Inferior parietal cortex (tissue), 1 donor: ENCODE results near the gene UGT1A1.
A peak's percentile ranks its signal among the peaks of the same experiment; 100 is the strongest.

Source experiments
- DNase-seq: peaks from one replicate; pipeline ENCODE4 v3.0.0-alpha.2; 2016; ENCODE audit errors: extremely low spot score

The UGT1A1 gene

DNA sequence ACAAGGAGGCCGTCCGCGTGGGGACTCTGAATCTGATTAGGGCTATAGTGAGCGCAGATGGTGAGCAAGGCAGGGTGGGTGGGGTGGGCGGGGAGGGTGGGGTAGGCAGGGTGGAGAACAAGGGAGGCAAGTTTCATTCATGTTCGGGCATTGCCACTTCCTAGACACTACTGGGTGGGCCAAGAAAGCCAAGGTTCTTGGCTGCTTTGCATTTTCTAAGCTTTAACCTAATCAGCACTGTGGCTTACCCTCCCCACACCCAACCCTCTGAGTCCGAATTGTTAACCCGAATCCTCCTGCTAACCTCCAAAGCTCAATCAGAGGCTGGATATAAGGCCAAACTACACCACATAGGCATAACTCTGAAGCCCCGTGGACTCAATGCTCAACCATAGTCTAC lies 36.2 kb downstream of the UGT1A1 start:
- DNase-seq = no peak

DNA sequence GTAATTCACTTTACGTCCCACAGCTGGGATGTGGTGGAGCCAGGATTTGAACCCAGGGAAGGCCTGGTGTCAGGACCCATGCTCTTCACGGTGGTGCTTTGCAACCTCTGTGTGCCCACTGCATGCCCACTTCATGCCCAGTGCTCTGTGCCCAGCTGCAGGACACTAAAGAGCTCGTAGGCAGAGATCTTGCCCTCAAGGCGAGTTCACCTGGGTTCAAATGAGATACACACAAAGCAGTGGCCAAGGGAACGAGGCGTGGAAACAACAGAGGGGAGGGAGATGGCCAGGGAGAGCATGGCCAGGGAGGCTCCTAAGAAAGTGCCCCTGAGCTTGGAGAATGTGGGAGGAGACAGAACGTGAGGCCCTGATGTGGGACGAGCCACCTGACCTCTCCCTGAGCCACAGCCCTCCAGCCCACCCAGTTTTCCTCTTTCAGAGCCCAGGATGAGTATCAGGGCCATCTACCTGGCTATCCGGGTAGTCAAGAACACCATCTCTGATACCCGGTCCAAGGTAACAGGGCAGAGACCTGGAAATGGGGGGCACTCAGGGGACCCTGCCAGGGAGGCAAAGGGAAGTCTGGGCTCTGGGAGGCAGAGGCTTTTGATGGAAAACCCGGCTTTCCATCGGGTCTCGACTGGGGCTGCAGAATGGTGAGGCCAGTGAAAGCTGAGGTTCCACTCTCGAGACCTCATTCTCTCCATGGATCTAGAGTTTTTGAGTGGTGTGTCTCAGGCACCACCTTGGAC lies 38.4 kb downstream of the UGT1A1 start:
- no peak for DNase-seq

DNA sequence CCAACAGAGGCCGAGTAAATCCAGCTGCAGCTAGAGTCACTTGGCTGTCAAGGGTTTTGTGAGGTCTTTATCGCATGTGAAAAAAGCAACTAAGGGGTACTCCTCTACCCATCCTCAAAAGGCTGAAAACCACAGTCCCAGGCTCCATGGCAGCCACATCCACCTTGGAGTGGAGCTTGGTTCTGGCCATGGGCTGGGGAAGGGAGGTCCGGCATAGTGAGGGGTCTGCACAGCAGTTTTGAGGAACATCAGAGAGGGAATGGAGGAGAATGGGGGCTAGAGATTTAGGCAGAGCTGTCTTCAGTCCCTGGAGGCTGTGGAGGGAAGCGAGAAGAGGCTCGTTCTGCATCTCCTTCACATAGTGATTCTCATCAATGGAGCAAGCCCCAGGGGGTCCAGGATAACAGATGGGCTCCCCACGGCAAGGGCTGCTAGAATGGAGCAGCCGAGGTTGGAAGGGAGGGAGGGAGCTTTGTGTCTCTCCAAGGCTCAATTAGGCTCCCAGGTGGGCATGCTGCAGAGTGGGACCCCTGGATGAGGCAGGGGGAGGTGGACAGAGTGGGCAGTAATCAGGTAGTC lies 39.1 kb downstream of the UGT1A1 start:
- DNase-seq = no peak

DNA sequence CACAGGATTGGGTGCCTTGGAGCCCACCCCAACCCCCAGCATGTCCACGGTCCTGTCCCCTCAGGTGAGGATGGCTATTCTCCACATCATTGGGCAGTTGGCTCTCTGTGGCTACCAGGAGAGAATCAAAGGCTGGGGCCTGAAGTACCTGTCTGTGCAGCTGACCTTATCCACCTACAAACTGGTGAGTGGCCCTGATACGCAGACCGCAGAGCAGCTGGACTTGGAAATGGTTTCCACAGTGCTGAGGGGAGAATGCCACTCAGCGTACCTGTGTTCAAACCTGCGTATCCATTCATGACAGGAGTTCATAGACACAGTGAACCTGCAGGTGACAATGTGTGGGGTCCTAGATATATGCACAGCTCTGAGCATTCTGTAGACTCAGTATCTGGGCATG lies 39.6 kb downstream of the UGT1A1 start:
- no peak for DNase-seq

DNA sequence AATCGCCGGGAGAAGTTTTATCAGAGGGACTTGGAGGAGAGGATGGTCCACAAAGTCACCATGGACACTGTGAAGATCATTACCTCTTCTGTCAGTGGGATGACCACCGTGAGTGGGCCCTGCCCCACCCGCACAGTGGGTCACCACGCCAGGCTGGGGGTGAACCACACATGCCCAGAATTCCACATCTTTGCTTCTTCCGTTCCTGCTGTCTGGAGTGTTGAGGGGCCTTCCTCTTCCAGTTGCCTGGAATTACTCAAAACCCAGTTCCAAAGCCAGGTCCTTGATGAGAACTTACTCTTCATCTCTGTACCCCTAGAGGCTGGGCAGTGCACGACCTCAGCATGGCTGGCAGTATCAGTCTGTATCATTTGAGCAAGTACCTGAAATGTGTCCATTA lies 40.1 kb downstream of the UGT1A1 start:
- no peak for DNase-seq

DNA sequence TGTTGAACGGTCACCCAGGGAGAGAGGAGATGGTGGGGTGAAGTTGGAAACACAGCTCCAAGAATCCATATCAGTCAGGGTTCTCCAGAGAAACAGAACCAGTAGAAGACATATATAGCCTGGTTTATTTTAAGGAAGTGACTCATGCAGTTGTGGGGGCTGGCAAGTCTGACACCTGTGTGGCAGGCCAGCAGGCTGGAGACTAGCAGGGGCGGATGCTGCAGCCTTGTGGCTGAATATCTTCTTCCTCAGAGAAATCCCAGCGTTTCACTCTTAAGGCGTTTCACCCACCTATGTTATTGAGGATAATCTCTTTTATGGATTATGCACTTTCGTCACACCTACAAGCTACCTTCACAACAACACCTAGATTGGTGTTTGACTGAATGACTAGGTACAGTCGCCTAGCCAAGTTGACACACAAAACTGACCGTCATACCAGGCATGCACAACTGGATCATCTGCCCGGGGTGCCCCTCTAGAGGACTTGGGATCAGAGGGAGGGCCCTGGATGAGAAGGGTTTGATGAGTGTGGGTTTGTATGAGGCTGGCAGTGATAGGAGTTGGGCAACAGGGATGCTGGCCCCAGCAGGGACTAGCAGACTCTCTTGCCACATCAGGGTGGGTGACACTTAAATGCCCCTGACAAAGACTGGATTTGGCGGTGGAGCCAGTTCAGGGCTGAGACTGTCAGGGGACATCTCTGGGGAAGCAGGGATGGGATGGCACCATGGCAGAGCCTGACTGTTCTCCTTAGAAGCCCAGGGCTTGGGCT lies 41.5 kb downstream of the UGT1A1 start:
- peak; percentile 17 for DNase-seq

DNA sequence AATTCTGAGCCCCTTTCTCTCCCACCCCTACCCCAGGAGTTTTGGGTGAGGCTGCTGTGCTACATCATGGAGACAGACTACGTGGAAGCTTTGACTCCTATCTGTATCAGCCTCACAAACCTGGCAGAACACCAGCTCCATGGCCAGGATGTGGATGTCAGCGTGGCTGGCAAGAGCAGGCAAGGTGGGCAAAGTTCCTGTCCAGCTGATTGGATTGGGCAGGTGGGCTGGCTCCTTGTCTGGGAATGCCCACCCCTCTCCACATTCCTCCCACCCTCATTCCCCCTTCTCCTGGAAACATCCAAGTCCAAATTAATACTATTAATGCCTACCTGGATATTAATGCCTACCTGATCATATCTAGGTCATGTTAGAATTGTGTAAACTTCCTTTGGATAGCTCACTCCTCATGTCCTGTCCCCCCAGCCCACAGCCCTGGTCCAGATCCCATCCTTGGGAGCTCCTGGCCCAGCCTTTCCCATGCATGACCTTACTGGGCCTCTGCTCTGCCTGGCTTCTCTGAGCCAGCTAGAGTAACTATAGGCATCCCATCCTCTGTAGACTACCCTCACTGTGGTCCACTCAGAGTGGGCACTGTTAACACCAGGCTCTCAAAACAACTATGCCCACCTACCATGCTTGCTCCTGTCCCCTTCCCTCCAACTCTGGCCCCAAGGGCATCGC lies 42.2 kb downstream of the UGT1A1 start:
- no peak for DNase-seq

DNA sequence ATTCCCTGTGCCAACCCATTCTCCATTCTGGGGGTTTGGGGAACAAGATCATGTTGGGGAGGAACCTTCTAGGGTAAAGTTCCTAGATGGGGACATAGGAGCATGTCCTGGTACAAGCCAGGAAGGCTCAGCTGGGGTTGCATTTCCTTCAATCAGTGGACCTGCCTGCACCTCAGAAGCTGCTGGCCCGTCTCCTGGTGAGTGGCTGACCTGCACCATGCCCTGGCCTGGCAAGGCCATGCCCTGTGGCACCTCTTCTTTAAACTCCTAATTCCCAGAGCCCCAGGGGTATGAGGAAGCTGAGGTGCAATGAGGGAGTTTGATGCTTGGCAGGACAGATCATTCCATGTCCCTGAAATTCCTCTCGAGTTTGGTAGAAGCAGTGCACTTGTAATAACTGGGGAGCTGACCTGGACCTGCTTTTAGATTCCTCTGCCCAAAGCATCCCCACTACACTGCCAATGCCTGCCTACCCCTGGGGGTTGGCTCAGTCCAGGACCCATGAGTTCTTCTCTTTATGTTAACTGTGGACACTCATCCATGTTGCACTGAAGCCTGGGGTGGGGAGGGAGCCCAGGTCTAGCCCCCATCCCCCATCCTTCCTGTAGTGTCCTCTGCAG lies 43.3 kb downstream of the UGT1A1 start:
- DNase-seq = no peak

DNA sequence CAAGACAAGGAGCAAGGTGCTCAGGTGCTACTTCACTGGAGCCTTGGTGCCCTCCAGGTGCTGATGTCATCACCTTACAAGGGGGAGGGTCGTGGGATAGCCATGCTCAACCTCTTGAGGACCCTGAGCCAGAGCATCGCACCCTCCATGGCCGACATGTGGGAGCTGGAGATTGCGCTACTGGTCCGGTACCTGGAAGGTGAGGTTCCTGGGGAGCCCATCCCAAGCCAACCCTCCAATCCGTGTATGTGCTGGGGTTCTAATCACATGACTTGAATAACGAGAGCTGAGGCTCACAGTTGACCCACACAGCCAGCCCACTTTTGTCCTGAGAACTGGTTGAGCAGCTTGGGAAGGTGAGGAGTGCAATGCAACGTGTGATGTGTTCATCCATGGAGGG lies 43.9 kb downstream of the UGT1A1 start:
- DNase-seq = no peak

DNA sequence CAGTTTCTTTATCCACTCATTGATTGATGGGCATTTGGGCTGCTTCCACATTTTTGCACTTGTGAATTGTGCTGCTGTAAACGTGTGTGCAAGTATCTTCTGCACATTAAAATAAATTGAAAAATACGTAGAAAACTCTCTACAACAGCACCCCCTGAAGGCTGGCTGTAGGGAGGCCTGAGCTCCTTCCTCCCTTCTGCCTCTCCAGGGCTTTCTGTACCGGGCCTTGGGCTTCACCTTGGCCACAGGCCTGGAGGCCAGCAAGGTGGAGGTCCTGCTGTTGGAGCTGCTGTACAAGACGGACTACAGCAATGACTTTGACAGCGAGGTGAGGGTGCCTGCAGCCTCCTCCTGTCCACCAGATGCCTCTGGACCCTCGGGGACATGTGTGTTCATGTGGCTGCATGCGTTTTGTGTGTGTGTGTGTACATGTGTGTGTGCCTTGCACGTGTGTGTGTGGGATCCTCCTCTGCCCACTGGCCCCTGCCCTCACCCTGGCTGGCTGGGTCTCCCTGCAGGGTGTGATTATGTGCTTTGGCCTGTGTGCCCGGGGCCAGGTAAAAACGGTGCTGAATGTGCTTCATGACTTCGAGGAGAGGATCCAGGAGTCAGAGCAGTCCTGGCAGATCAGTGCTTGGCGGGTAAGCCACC lies 47.3 kb downstream of the UGT1A1 start:
- DNase-seq = no peak

DNA sequence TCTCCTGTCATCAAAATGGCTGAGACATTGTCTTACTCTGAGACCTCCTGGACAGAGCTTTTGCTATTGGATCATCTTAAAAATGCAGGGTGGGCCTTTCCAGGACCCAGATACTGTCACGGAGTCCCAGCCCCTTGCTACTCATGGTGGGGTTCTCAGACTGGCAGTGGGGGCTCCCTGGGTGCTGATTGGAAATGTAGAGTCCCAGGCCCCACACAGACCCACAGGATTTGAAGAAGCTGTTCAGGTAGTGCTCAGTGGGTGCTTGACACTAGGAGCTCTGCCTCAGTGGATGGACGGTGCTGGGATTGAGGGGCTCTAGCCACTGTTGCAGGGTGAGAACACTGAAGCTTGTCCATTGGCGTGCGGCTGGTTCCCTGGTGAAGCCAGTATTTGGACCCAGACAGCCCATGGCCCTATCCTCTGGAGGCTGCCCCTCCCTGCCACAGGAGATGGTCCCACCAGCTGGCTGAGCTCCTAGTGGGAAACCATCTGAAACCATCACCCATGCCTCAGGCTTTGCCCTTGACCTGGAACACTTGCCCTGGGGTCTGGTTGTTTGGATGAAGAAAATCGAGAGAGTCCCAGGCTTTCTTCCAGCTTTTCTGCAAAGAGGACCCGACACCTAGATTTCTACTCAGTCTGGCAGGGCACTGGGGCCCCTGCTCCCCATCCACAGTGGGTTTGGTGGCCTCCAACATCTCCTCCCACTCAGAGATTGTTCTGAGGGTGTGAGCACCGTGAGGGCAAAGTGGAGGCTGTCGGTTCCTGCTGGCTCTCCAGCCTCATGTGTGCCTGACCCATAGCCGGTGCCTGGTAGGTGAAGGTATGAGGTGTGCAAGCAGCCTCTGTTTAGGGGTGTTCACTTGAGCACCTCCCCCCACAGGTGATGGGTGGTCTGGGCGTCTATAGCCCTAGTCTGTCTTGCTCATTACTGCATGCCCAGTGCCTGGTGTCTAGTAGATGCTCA lies 48.2 kb downstream of the UGT1A1 start:
- no peak for DNase-seq

DNA sequence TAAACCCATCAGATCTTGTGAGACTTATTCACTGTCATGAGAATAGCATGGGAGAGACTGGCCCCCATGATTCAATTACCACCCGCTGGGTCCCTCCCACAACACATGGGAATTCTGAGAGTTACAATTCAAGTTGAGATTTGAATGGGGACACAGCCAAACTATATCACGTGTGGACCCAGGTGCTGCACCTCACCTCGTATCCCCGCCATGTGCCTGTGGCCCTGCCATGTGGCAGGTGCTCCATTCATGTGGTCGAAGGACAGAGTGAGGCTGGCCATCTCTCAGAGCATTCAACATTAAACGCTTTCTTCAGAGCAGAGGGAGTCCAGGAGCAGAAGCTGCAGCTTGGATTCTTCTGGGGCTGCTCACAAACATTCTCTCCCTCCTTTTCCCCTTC lies 50.3 kb downstream of the UGT1A1 start:
- no peak for DNase-seq

DNA sequence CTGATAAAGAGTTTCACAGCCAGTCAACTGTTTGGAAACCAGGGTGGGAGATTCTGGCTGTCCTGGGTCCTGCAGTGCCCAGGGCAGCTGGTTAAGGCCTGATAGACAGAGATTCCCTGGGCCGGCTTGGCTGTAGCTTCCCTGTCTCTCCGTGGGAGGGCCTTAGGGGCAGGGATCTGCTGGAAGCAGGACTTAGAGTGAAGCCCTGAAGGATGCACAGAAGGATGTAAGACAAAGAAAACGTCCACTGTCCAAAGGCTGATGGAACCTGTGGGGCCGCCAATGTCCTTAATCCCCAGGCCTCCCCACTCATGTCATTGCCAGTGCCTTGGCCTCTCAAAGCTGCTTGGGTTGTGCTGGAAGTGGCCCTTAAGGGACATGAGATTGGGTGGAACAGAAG lies 51.0 kb downstream of the UGT1A1 start:
- DNase-seq = no peak

DNA sequence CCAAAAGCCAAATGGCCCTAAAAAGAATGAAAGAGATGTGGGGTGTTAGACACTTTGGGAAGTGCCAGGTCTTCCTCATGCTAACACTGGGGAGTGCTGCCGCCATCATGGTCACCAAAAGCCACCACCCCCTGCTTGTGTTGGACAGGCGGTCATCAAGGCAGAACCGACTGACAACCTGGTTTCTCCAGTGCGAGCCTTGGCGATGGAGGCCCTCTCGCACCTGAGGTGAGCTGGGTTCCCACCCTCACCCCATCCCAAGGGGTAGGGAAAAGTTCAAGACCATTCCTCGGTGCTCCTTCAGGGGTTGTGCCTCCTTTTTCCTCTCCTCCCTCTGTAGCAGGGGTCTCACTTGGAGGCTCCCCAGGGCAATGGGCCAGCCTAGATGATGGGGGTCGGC lies 51.7 kb downstream of the UGT1A1 start:
- no peak for DNase-seq

DNA sequence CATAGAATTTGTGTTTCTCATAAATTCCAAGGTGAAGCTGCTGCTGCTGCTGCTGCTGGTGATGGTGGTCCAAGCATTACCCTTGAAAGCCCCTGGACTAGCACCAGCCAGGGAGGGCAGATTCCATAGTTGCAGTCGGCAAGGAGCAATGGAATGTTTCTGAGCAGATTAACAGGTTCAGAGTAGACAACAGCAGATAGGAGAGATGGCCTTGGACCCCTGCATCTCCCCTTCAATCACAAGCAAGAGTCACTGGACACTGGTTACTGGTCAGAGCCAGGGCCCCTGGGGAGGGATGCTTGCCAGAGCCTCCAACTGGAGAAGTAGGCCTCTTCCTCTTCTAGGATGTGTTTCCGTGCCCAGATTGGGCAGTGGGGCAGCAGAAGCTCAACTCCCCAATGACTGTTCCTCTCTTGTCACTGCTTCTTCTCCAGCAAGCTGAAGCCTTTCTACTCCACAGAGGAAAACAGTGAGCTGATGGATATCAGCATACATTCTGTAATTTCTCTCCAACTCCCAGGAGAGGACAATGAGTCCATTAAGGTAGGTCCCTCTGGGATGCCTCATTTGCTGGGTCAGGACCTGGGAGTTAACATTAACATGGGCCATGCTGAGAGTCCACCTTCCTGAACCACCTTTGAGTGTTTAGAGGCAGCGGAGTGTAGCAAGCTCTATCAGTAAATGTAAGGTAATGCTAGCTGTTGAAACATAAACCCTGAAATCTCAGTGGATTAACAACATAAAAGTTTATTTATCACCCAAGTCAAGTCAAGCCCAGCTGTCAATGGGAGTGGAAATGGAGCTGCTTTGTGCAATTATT lies 53.4 kb downstream of the UGT1A1 start:
- no peak for DNase-seq

DNA sequence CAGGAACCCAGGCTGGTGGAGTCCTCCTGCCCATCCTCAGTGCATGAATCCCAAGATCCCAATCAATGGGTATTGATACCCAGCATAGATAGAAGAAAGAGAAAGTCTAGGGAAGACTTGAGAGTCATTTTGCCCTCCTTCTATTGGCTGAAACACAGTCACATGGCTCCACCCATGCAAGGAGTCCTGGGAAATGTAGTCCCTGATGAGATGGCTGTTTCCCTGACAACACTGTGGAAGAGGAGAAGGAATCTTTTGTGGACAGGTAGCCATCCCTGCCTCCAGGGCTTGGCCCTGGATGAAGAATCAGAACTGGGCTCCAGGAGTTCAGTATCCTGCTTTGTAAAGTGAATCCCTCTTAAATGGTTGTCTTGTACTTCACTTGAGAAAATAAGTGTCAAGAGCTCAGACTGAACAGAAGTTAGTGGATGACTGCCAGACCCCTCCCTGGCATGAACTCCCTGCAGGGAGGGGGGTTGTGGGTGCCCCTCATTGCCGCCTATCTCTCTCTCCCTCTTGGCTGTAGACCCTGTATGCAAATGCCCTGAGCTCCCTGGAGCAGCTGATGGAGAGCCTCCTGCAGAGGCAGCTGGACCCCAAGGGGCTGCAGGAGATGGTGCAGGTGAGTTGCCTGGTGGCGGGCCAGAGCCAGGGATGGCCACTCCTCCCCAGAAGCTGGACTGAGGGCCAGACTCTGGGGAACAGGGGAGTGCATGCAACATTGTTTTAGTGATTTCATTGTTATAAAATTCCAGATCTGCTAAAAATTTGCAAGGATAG lies 54.2 kb downstream of the UGT1A1 start:
- DNase-seq = no peak

DNA sequence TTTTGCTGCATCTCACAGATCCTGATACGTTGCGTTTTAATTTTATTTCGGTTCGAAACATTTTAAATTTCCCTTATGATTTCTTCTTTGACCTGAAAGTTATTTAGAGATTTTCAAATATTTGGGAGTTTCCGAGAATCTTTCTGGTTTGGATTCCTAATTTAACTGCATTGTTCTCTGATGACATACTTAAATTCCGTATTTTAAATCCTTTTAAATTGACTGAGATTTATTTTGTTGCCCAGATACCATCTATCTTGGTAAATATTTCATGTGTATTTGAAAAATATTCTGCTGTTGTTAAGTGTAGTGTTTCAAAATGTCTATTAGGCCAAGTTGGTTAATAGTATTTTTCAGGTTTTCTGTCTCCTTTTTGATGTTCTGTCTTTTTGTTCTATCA lies 55.8 kb downstream of the UGT1A1 start:
- DNase-seq = no peak

DNA sequence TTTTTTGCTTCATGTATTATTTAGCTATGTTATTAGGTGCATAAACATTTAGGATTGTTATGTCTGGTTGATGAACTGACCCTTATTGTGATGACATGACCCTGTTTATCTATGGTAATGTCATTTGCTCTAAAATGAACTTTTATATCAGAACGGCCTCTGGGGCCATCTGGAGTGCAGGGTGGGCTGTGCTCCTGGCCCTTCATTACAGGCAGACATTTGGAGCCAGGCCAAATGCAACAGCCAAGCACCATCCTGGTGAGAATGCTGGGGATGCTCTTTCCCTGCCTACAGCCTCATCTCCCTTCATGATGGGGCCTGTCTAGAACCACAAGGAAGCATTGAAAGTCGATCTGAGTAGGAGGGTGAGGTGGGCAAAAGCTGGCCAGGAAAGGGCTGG lies 56.3 kb downstream of the UGT1A1 start:
- no peak for DNase-seq

DNA sequence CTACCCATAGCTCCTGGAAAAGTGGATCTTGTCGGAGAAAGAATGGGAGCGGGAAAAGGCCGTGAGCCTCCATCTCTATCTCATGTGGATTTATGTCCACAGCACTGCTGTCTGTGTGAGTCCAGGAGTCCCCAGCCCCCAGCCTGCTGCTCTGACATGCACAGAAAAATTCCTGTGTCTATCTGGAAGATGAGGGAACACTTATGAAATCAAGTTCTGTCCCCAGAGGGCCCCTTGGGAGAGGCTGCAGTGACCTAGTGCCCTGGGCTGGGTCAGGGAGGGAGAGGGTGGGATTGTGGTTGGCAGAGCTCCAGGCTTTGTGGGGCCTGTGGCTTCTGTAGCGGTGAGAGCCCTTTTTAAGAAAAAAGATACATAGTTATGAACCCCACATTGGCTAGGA lies 56.7 kb downstream of the UGT1A1 start:
- DNase-seq = no peak
